PC-9 (cell line): Measurements from ENCODE around the gene PKD1L1.

Source experiments
- CTCF ChIP-seq: fragments of 200-600 bp; sonication (generic); conservative IDR thresholded peaks from 2 replicates; pipeline ENCODE4 v1.6.1; 2017; ENCODE audit warnings: mixed run types, antibody characterized with exemption, mild to moderate bottlenecking, moderate library complexity
- EZH2 ChIP-seq: fragments of 200-600 bp; sonication (generic); IDR thresholded peaks from 2 replicates; pipeline ENCODE4 v1.8.0; 2017; ENCODE audit warnings: antibody characterized with exemption, low read depth

DNA sequence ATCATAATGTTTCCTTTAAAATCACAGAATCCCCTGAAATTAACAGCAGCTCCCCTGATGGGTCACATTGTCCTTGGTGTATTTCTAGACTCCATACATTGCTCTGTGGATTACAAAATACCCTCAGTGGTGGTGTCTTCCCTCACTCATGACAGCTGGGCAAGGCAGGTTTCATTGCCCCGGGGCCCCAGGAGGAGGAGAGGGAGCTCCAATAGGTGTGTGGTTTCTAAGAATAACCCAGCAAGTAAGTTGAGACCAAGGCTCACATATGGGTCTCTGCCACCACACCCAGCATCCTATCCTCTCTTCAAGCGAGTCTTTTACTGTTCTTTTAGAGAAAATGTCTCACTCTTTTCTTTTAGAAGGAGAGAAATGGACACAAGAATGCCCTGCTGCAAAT lies 63.6 kb downstream of the PKD1L1 start:
- TF ChIP-seq CTCF (no peak), EZH2 (no peak)
